GM19238 (cell line): Measurements from ENCODE around the gene SORCS3.

Experiments used
- DNase-seq: peaks from one replicate; pipeline ENCODE4 v3.0.0; 2011; ENCODE audit warnings: low spot score; ENCODE audit not compliant: insufficient read length

Gene SORCS3

DNA sequence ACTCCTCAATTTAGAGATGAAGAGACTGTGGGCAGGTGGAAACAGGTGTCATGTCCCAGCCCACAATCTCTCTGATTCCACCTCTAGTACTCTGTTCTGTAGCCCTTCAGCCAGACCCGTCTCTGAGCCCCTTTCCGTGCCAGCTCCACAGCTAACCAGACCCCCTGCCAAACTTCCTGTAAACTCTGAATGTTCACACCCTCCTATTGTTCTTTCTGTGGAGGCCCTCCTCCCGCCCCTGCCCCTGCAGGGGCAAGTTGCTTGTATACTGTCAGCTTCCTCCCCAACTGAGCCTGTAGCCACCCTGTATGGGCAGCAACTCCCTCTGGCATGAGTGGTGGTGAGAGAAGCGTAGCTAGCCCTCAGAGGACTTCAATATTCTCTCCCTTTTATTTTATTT is 520.7 kb downstream of the SORCS3 start:
- no peak for DNase-seq

DNA sequence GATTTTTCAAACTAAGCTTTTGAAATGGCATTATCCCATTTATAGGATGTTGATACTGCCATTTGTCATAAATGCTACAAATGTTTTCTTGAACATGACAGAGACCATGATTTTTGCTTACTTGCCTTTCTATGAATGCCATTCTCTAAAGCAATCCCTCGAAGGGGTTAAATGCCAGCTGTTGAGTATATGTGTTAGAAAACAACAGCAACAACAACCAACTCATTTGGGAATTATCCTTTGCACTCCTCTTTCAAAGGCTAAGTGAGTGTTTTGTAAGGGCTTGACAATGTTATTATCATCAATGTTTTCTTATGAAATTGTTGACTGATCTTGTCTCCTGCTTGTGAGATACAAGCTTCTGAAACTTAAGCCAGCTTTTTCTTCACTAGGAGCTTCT is 529.4 kb downstream of the SORCS3 start:
- no peak for DNase-seq

- DNase-seq, result no peak
These were observed 530.9 kb downstream of the SORCS3 start for GRCh38 chr10:105171945-105172344.

DNA sequence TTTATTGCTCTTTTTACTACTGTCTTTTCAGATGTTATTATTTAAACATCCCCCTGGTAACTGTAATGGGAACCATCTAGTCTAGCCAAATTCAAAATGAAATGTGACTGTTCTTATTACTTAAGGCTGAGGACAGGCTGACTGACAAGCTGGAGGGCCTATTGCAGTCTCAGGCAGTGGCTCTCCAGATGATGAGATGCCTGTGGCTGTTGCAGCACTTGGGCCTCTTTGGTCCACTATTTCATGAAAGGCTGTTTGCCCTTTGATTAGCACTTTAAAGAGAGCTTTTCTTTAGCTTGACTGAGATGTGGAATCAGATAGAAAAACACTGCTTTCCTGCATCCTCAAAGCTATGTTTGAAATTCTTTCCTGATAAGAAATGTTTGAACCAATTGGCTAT is 540.5 kb downstream of the SORCS3 start:
- DNase-seq, result no peak

DNA sequence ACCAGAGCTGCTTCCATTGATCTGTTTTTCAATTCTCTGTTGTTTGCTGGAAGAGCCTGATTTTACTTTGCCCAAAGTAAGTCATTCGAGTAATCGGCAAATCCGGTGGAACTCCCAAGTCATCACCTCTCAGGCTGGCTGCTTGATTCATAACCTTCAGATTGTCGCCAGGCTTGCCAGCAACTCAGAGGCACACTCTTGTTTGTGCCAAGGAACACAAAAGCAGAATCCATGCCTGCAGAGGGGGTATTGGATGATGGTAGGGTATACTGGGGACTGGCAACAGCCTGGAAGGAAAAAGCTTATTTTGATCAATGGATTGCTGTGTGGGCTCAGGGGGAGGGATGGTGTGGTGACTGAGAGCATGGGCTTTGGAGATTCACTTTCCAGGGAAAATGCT is 542.4 kb downstream of the SORCS3 start:
- no peak for DNase-seq

- no peak for DNase-seq
These were observed 544.1 kb downstream of the SORCS3 start for GRCh38 chr10:105185161-105185560.

- no peak for DNase-seq
These were observed 546.2 kb downstream of the SORCS3 start for GRCh38 chr10:105187243-105187642.

DNA sequence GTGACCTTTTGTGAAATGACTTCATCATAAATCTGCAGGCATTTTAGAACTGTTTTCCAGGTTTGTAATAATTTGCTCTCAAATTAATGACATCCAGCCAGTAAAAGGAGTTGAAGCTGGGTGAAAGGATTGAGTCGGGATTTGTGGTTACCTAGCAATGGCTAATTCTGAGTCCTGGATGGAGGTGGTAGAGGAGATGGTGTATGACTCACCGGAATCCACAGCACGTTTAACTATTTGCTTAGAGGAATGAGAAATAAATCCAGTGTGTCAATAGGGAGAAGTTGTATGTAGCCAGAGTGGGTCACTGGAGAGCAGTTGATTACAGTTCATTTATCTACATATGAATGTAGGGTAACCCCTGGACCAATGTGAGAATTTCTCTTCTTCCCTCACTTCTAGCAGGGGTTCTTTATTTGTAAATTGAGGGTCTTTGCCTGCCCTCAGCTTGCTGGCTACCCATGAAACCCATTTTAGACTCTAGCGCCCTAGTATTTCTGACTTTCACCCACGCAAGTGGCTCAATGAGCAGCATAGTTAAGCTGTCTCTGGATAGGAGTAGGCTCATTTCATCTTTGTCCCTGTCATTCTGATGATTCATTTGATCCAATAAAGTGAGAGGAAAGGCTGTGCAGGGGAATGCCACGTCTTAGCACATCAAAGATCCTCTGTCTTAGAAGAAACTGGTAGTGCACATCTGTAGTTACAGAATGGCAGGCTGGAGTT is 547.8 kb downstream of the SORCS3 start:
- DNase-seq, result no peak

- DNase-seq, result no peak
These were observed 548.3 kb downstream of the SORCS3 start for GRCh38 chr10:105189463-105189800.

DNA sequence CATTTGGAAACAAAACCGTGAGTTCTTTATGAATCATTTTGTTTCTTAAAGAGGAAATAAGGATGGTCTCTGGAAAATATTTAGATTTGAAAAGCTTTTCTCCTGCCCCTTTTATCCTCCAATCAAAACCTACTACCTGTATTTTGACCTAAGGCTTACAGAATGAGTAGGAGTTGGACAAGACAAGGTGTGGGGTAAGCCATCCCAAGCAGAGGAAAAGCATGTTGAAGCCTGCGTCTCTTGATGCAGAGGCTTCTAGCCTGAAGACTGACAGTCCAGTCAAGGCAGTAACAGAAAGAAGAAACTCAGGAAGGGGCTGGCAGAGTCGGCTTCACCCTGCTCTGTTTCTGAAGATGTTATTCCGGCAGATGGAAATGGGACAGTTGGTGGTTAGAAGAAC is 551.1 kb downstream of the SORCS3 start:
- DNase-seq, result no peak

DNA sequence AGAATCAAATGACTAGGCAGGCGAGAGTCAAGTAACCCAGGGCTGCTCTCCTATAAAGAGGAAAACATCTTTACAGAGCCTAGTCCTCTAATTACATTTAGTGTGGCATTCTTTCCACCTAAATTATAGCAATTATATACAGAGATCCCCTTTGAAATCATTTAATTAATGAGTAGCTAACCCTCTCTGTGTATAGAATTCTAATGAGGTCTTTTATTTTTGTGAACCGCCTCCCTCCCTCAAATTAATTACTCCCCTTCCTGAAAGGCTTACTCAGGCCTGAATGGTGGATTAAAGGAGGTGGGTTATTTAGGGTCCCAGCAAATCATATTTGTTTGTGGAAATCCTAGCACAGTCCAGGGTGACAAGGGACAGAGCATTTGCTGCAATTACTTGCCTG is 551.8 kb downstream of the SORCS3 start:
- no peak for DNase-seq

DNA sequence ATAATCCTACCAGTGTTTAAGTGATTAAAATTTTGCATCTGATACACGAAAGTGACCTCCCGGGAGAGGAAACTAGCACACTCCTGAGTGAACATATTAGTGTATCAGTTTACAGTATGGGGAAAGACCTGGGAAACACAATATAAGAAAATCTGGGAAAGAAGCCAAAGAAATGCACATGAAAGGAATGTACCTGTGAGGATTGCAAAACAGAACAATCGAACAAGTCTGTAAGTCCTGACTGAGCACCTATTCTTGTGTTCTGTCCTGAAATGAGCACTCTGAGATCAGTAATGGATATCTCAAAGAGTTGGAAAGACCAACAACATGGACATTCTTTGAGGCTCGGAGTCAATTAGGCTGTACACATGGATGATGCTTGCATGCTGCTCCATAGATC is 554.7 kb downstream of the SORCS3 start:
- no peak for DNase-seq

GRCh38 chr10:105197598-105198364 is 556.7 kb downstream of the SORCS3 start:
- no peak for DNase-seq

GRCh38 chr10:105206616-105207015 is 565.5 kb downstream of the SORCS3 start:
- no peak for DNase-seq

DNA sequence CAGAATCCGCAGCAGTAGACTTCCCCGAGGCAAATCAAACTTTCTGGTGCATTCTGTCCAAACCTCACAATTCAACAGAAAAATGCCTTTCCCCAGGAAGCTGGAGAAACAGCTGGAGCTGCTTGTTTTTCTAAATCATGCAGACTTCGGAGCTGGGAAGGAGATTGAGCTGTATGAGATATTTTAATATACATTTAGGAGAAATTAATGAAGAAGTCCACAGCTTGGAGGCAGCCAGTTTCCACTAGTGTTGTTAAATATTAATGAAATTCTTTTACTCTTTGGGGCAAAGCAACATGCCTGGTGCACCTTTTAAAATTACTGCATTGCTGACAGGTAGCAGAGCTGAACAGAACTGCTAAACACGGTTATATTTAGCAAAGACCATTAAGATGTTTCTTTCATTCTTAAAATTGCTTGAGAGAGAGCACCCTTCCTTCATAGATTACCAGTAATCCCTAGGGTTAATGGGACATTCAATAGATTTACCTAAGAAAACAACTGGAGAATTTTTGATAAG is 566.4 kb downstream of the SORCS3 start:
- DNase-seq, result no peak

DNA sequence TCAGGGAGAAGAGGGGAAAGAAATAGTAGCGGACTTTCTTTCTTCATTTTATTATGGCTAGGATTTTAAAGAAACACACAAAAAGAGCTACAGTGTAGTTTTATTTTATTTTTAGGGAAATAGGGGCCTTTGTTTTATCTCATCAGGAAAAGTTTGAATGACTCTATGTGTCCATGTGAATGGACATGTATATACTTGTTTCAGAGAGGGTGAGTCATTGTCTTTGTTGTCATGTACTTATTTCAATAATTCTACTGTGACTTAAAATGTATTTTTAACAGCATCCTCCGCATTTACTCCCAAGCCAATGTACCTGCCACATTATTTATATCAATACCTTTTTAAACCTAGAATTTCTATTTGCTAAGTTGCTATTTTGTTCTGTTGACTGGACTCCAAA is 569.5 kb downstream of the SORCS3 start:
- DNase-seq, result no peak

- no peak for DNase-seq
These were observed 596.6 kb downstream of the SORCS3 start for GRCh38 chr10:105237685-105238084.

- no peak for DNase-seq
These were observed 598.5 kb downstream of the SORCS3 start for GRCh38 chr10:105239311-105240219.

DNA sequence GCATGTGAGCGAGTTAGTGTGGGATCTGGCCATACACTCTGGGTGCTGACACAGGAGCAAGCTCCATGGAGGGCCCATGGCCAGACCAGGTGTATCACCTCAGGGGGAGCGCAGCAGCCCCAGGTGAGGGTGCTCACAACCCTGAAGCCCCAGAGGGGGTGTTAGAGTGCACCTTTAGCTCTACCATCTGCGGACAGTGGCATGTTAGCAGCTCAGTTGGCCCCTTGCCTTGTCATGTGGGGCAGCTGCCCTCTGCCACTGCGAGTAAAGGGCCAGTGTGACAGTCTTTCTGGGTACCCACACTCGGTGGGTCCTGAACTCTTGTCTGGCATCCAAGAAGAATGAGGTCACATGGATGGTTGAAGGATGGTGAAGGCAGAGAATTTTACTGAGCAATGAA is 600.2 kb downstream of the SORCS3 start:
- no peak for DNase-seq

DNA sequence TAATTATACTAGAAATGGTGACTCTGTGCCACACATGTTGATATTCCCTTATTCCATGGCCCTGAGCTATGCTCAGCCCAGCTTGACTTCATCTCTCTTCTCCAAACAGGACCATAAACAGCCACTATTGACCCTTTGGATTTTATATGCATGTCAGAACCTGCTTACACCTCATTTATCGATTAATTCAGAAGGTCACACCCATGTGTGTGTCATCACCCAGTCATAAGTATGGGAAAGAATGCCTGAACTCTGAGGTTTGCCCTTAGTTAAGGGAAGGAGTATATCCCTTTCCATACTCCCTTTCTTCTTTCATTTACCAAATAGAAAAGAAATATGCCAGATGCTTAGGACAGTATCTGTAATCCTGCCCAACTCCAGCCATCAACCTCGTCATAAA is 602.3 kb downstream of the SORCS3 start:
- no peak for DNase-seq

DNA sequence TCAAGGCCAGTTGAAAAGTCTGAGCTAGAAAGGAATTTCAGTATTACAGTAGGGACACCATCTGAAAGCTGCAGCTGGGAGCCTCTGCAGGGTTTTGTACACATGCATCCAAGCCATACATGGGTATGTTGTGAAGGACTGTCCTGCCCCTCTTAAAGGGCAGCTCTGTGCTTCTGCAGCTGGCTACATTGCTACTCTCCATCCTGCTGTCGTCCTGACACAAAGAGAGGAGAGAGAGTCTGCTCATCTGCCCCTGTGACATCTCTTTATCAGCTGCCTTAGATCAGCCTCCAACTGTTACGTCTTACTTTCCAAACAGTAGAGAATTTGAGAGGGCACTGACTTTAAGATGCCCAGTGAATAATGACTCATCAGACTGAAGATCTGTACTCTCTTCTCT is 602.7 kb downstream of the SORCS3 start:
- no peak for DNase-seq
